Measurements from ENCODE around the gene PALM. TPM values are rescaled to one million over a fixed set of nuclear protein-coding genes. Genes with fewer than 3 reads are reported as not detected.

PALM gene, protein sequence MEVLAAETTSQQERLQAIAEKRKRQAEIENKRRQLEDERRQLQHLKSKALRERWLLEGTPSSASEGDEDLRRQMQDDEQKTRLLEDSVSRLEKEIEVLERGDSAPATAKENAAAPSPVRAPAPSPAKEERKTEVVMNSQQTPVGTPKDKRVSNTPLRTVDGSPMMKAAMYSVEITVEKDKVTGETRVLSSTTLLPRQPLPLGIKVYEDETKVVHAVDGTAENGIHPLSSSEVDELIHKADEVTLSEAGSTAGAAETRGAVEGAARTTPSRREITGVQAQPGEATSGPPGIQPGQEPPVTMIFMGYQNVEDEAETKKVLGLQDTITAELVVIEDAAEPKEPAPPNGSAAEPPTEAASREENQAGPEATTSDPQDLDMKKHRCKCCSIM
- total RNA-seq = 100 to 1,000 TPM in 1 of 4 donors, 10 to 100 TPM in 3; 42.8 to 119 (median 70.8) TPM

DNA sequence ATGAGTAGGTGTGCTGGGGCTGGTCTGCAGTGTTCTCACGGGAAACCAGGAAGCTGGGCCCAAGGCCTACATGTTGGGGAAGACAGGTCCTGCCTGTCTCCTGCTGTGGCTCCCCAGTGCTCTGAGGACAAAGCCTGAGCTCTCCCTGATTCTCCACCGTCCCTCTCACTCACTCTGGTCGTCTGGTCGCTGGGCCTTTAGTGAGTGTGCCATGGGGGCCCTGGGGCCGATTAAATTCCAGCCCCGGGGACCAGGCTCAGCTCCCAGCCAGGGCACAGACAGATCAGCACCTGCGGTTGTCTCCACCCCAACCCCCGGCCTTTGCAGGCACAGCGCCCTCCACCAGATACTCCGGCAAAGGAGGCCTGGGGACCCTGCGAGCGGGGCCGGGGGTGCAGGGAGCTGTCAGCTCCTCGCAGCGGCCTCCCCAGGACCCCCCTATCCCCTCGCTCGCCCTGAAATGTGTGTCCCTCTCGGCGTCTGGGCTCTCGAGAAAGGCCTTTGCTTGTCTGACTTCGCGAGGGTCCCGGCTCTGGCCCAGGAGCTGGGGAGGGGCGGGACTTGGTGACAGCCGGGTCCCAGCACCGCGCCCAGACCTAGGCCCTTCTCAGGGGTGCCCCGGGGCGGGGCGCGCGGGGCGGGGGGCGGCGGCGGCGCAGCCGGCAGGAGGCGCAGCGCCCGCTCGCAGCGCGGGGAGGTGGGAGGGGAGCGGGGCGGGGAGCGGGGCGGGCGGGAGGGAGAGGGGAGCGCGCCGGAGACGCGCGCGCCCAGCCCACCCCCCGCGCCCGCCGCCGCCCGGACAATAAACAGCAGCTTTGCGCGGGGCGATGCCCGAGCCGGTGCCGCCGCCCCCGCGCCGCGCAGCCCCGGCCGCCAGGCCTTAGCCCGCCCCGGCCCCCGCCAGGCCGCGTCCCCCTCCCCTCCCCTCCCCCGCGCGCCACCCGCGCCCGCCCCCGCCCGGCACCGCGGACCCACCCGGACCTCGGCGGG, at the start of gene PALM:
Gene PALM, plus strand, starts transcription at position 782 of the 990 bp plus-strand sequence. CDS start 212 bp downstream, outside the sequence.
- Histone ChIP-seq H3K4me1 (peaks cover 27 to 55% (median 46%) of the 10 kb centered on the region in 4 donors), H3K27ac (replicated peaks in 1 of 4) (peak within 1 kb of the TSS; percentile 81 to 86 (median 84)), H3K4me3 (peak within 1 kb of the TSS; percentile 76 to 95 (median 84)), H3K27me3 (peaks cover 0 to 23% (median 2%) of the 10 kb centered on the region in 4 donors), H3K36me3 (no peaks in the 10 kb centered on the region), H3K9me3 (peaks cover 0 to 3% (median 0%) of the 10 kb centered on the region in 4 donors)
- 30% methylated on average over 10 of the region's 93 CpGs for WGBS
- TF ChIP-seq, protein P1, sequence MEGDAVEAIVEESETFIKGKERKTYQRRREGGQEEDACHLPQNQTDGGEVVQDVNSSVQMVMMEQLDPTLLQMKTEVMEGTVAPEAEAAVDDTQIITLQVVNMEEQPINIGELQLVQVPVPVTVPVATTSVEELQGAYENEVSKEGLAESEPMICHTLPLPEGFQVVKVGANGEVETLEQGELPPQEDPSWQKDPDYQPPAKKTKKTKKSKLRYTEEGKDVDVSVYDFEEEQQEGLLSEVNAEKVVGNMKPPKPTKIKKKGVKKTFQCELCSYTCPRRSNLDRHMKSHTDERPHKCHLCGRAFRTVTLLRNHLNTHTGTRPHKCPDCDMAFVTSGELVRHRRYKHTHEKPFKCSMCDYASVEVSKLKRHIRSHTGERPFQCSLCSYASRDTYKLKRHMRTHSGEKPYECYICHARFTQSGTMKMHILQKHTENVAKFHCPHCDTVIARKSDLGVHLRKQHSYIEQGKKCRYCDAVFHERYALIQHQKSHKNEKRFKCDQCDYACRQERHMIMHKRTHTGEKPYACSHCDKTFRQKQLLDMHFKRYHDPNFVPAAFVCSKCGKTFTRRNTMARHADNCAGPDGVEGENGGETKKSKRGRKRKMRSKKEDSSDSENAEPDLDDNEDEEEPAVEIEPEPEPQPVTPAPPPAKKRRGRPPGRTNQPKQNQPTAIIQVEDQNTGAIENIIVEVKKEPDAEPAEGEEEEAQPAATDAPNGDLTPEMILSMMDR (IDR thresholded peaks at IDR 0.05) = peak in 2 of 3 experiments; percentile 34 to 45
- TF ChIP-seq POLR2A (IDR thresholded peaks at IDR 0.05; ENCODE audit: low read depth) = no peak
- intact Hi-C loops (cut with DNase I) = loop anchor here (2.0 kb wide), 1 partner anchor 24 kb away; no protein-coding TSS in a partner anchor
- DNase-seq (ENCODE audit: extremely low spot score) = no peak

DNA sequence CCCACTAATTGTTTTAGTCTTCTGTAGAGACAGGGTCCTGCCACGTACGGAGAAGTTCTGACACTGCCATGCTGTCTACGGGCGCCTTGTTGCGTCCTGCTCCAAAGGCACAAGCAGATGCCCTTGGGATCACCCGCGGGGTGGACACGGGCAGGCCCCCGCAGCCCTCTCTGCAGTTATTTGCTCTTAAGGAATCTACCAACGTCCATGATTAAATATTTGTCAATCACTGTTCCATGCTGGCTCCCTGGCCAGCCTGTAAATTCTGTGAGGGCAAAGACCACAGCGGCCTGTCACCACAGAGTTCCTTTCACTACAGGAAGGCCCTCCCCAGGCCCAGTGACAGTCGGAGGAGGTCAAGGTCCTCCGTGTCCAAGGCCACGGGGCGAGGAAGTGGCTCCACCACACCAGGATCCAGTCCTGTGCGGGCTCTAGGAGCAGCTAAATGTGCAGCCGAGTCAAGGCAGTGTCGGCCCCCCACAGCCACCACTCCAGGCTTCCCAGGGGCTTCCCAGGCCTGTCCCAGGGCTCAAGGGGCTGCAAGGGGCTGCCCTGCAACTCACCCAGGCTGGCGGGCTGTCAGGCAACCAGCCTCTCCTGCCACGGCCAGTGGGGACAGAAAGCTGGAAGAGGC, 47.8 kb upstream of the PALM start:
- H3K27me3 ChIP-seq = no peaks in the 10 kb centered on the region
- no peak for DNase-seq (ENCODE audit: extremely low spot score)
- WGBS = 26% methylated on average over 3 of the region's 20 CpGs
- no peak for TF ChIP-seq POLR2AphosphoS5 (IDR thresholded peaks at IDR 0.05)
- TF ChIP-seq, protein P1 (IDR thresholded peaks at IDR 0.05) = no peak
- TF ChIP-seq EP300 (IDR thresholded peaks at IDR 0.05) = no peak
- TF ChIP-seq POLR2A (IDR thresholded peaks at IDR 0.05; ENCODE audit: low read depth) = no peak
- intact Hi-C loops (cut with DNase I) = no loop called here
- no peaks in the 10 kb centered on the region for H3K9me3 ChIP-seq
- H3K27ac ChIP-seq (replicated peaks in 1 of 4) = peak overlapping the region; percentile 89 to 96 (median 94)
- peaks cover 73 to 89% (median 86%) of the 10 kb centered on the region in 4 donors for H3K4me1 ChIP-seq
- peaks cover 0 to 16% (median 6%) of the 10 kb centered on the region in 4 donors for H3K36me3 ChIP-seq
- peak overlapping the region; percentile 81 to 100 (median 100) for H3K4me3 ChIP-seq

DNA sequence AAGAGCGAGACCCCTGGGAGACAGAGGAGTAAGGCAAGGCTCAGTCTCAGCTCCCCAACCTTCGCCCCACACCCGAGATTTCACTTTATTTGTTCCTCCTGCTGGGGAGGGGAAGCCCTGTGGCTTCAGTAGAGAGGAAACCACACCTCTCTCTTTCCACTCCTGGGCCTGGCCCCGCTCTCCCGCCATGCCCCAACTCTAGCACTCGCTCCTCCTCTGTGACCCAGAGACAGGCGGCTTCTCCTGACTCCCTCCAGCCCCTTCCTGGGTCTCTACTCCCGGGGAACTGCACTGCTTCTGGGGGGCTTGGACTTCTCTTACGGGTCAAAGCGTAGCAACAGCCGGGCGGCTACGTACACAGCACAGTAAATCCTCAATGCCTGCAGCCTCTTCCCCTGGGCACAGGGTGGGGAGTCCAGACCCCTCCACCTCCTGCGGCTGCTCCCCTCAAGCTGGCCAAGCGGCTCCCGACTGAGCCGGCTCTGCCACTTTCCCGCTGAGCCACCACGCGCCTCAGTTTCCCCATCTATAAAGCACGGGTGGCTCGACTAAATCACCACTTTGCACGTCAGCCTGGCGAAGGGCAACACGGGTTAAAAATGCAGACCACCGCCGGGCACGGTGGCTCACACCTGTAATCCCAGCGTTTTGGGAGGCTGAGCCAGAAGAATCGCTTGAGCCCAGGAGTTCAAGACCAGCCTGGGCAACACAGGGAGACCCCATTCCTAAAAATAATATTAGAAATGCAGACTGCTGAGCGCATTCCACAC, 47.1 kb upstream of the PALM start:
- H3K27ac ChIP-seq (replicated peaks in 1 of 4) = peak overlapping the region; percentile 89 to 96 (median 94)
- 18% methylated on average over 17 of the region's 31 CpGs for WGBS
- H3K4me3 ChIP-seq = peak overlapping the region; percentile 81 to 100 (median 100)
- H3K9me3 ChIP-seq = no peaks in the 10 kb centered on the region
- DNase-seq (ENCODE audit: extremely low spot score) = no peak
- peaks cover 71 to 82% (median 79%) of the 10 kb centered on the region in 4 donors for H3K4me1 ChIP-seq
- H3K36me3 ChIP-seq = peaks cover 0 to 16% (median 6%) of the 10 kb centered on the region in 4 donors
- H3K27me3 ChIP-seq = no peaks in the 10 kb centered on the region
- TF ChIP-seq POLR2A (IDR thresholded peaks at IDR 0.05; ENCODE audit: low read depth) = no peak
- TF ChIP-seq, protein P1 (IDR thresholded peaks at IDR 0.05) = no peak
- no peak for TF ChIP-seq POLR2AphosphoS5 (IDR thresholded peaks at IDR 0.05)
- TF ChIP-seq EP300 (IDR thresholded peaks at IDR 0.05) = no peak
- intact Hi-C loops (cut with DNase I) = no loop called here
